ENCODE results near the gene TSPAN5. TPM values are rescaled to one million over a fixed set of nuclear protein-coding genes. Genes with fewer than 3 reads are reported as not detected.

TSPAN5 gene
- total RNA-seq, 1 donor from 2014 or later = 8.6 TPM

GRCh38 chr4:98653890-98654867 is 4.2 kb downstream of the TSPAN5 start:
- intact Hi-C loops (cut with DNase I) = no loop called here
- no peak for DNase-seq (ENCODE audit: low spot score)

GRCh38 chr4:98652996-98653395 is 5.4 kb downstream of the TSPAN5 start:
- intact Hi-C loops (cut with DNase I) = no loop called here
- DNase-seq (ENCODE audit: low spot score) = no peak

- intact Hi-C loops (cut with DNase I) = no loop called here
- DNase-seq (ENCODE audit: low spot score) = no peak
Observed at GRCh38 chr4:98648602-98649001, 9.8 kb downstream of the TSPAN5 start.

GRCh38 chr4:98646422-98646821 is 12.0 kb downstream of the TSPAN5 start:
- no peak for DNase-seq (ENCODE audit: low spot score)
- intact Hi-C loops (cut with DNase I) = no loop called here

- intact Hi-C loops (cut with DNase I) = no loop called here
- no peak for DNase-seq (ENCODE audit: low spot score)
Observed at GRCh38 chr4:98645527-98645926, 12.9 kb downstream of the TSPAN5 start.

GRCh38 chr4:98643755-98644154 is 14.7 kb downstream of the TSPAN5 start:
- intact Hi-C loops (cut with DNase I) = no loop called here
- no peak for DNase-seq (ENCODE audit: low spot score)

GRCh38 chr4:98642991-98643426 is 15.4 kb downstream of the TSPAN5 start:
- intact Hi-C loops (cut with DNase I) = no loop called here
- no peak for DNase-seq (ENCODE audit: low spot score)

GRCh38 chr4:98641906-98642668 is 16.3 kb downstream of the TSPAN5 start:
- intact Hi-C loops (cut with DNase I) = no loop called here
- DNase-seq (ENCODE audit: low spot score) = no peak

GRCh38 chr4:98641376-98641775 is 17.0 kb downstream of the TSPAN5 start:
- no peak for DNase-seq (ENCODE audit: low spot score)
- intact Hi-C loops (cut with DNase I) = no loop called here

GRCh38 chr4:98639523-98639922 is 18.9 kb downstream of the TSPAN5 start:
- intact Hi-C loops (cut with DNase I) = no loop called here

GRCh38 chr4:98639108-98639507 is 19.3 kb downstream of the TSPAN5 start:
- intact Hi-C loops (cut with DNase I) = no loop called here

More at GRCh38 chr4:98639523-98639922, 18.9 kb downstream of the TSPAN5 start:
- no peak for DNase-seq (ENCODE audit: low spot score)

GRCh38 chr4:98638661-98639060 is 19.8 kb downstream of the TSPAN5 start:
- intact Hi-C loops (cut with DNase I) = no loop called here
- no peak for DNase-seq (ENCODE audit: low spot score)

More at GRCh38 chr4:98639108-98639507, 19.3 kb downstream of the TSPAN5 start:
- no peak for DNase-seq (ENCODE audit: low spot score)

- DNase-seq (ENCODE audit: low spot score) = no peak
- intact Hi-C loops (cut with DNase I) = no loop called here
Observed at GRCh38 chr4:98634061-98634460, 24.4 kb downstream of the TSPAN5 start.

- intact Hi-C loops (cut with DNase I) = no loop called here
- DNase-seq (ENCODE audit: low spot score) = no peak
Observed at GRCh38 chr4:98633159-98633558, 25.3 kb downstream of the TSPAN5 start.

GRCh38 chr4:98632258-98632657 is 26.2 kb downstream of the TSPAN5 start:
- intact Hi-C loops (cut with DNase I) = no loop called here
- DNase-seq (ENCODE audit: low spot score) = no peak

GRCh38 chr4:98631506-98631905 is 26.9 kb downstream of the TSPAN5 start:
- intact Hi-C loops (cut with DNase I) = no loop called here
- no peak for DNase-seq (ENCODE audit: low spot score)

- DNase-seq (ENCODE audit: low spot score) = no peak
- intact Hi-C loops (cut with DNase I) = no loop called here
Observed at GRCh38 chr4:98630737-98631454, 27.5 kb downstream of the TSPAN5 start.

GRCh38 chr4:98627531-98628257 is 30.7 kb downstream of the TSPAN5 start:
- intact Hi-C loops (cut with DNase I) = no loop called here
- no peak for DNase-seq (ENCODE audit: low spot score)

GRCh38 chr4:98626350-98626749 is 32.1 kb downstream of the TSPAN5 start:
- intact Hi-C loops (cut with DNase I) = no loop called here
- no peak for DNase-seq (ENCODE audit: low spot score)
